ENCODE results near the gene ARMC9.
"Not testable (repeated sequence)": the region's sequence is repeated elsewhere in the genome, so short reads cannot be mapped to it uniquely, and the experiment has no call there.

Gene ARMC9

GRCh38 chr2:231343988-231344387 is 145.6 kb downstream of the ARMC9 start:
- no peak for DNase-seq

GRCh38 chr2:231344851-231345250 is 146.4 kb downstream of the ARMC9 start:
- DNase-seq, result no peak

GRCh38 chr2:231347081-231347480 is 148.7 kb downstream of the ARMC9 start:
- DNase-seq, result no peak

DNA sequence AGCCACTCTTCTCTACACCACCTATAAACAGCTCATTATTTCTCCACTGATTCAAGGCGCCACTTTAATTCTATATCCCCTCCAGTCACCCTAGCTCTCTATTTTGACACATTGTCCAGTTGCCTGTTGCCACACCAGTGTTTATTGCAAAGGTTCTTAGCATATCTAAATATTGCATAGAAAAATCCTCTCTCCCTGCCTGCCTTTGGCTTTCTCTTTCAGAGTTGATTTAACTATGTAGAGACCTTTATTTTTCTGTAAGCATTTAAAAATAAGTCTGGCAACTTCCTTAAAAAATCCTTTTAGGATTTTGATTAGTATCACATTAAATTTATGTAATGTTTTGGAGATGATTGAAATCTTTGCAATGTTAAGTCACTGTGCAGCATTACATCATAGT is 149.2 kb downstream of the ARMC9 start:
- no peak for DNase-seq

DNA sequence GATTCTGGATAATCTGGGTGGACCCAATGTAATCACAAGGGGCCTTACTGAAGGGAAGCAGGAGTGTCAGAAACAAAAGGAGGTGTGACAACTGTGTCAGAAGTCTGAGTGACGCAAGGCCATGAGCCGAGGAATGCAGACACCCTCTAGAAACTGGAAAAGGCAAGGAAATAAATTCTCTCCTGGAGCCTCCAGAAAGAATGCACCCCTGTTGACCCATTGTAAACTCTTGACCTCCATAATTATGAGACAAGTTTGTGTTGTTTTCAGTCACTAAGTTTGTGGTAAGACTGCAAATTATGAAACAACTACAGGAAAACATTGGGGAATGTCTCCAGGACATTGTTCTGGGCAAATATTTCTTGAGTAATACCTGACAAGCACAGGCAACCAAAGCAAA is 149.7 kb downstream of the ARMC9 start:
- DNase-seq, result no peak

DNA sequence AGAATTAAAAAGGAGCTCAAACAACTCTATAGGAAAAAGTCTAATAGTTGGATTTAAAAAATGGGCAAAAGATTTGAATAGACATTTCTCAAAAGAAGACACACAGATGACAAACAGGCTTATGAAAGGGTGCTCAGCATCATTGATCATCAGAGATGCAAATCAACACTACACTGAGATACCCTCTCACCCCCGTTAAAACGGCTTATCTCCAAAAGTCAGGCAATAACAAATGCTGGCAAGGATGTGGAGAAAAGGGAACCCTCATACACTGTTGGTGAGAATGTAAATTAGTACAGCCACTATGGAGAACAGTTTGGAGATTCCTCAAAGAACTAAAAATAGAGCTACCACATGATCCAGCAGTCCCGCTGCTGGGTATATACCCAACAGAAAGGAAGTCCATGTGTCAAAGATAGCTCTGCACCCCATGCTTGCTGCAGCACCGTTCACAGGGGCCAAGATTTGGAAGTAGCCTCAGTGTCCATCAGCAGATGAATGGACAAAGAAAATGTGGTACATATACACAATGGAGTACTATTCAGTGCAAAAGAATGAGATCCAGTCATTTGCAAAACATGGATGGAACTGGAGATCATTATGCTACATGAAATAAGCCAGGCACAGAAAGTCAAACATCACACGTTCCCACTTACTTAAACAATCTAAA is 150.4 kb downstream of the ARMC9 start:
- no peak for DNase-seq

GRCh38 chr2:231349374-231349735 is 150.9 kb downstream of the ARMC9 start:
- DNase-seq, result not testable (repeated sequence)

- DNase-seq, result no peak
Measured at GRCh38 chr2:231351648-231352047, 153.2 kb downstream of the ARMC9 start.

DNA sequence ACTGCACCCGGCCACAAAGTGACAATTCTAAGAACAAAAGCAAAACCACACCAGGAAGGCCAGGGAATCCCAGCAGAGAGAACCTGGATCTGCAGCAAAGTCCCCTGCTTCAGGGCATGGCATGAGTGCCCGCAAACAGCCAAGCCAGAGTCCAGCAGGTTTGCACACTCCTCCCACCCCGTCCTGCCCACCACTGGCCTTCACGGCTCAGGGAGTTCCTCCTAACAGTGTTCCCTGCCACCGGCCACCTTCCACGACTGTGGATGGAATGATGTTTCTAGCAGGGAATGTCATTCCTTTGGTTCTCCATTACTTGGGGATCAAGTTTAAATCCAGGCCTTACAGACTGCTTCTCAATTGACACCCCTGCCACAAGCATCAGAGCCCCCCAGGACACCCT is 155.0 kb downstream of the ARMC9 start:
- DNase-seq, result no peak

GRCh38 chr2:231355508-231356465 is 157.4 kb downstream of the ARMC9 start:
- no peak for DNase-seq

- DNase-seq, result no peak
Measured at GRCh38 chr2:231356466-231356844, 158.0 kb downstream of the ARMC9 start.

- no peak for DNase-seq
Measured at GRCh38 chr2:231357048-231357447, 158.6 kb downstream of the ARMC9 start.

DNA sequence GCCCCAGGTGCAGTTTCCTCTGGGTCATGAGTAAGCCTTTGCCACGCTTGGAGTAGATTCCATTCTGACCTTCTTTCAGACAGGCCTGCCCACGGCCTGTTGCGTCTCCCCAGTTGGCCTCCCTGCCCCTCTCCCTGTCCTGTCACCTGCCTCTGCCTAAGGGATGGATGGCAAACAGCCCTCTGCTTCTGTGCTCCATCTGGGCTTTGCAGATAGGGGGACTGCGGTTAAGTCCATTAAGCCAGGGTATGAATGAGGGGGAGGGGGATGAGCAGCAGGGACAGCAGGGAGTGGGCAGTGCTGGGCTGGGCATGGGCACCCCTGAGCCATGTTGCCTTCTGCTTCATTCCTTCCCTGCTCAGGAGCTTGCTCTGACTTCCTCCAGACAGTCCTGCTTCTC is 159.5 kb downstream of the ARMC9 start:
- no peak for DNase-seq

DNA sequence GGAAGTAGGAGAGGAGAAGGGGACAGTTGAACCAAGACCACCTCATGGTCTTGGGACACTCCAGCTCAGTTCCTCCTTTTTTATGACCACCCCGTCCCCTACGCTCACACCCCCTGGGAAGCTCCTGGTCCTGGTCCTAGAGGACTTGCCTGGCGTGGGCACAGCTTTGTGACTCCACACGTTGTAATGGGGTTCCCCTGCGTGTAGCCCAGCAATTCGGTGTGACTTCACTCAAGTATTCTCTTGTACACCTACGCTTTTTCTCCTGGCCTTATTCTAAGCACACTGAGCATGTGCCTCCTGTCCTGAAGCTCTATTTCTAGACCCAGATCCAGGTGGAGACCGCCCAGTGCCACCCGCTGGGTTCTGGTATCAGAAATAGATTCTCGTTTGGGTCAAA is 161.0 kb downstream of the ARMC9 start:
- DNase-seq, result no peak

GRCh38 chr2:231359948-231360347 is 161.5 kb downstream of the ARMC9 start:
- DNase-seq, result no peak

DNA sequence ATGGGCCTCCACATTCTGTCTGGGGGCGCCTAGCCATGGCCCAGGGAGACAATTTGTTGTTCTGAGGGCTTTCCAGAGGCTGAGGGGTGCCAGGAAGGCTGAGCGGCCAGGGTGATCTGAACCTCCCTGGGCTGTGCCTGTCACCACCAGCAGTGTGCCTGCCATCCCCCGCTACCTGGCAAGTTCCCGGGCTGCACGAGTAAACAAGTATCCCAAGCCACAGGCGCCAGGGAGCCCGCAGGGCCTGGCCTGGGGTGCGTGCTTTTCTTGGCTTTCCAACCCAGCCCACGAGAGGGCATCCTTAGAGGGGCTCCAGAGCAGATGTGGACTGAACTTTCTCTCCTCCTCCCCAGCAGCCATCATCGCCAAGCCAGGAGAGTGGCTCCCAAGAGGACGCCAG is 162.0 kb downstream of the ARMC9 start:
- DNase-seq, result no peak

- DNase-seq, result no peak
Measured at GRCh38 chr2:231360881-231361371, 162.5 kb downstream of the ARMC9 start.

- DNase-seq, result no peak
Measured at GRCh38 chr2:231361701-231362554, 163.5 kb downstream of the ARMC9 start.

DNA sequence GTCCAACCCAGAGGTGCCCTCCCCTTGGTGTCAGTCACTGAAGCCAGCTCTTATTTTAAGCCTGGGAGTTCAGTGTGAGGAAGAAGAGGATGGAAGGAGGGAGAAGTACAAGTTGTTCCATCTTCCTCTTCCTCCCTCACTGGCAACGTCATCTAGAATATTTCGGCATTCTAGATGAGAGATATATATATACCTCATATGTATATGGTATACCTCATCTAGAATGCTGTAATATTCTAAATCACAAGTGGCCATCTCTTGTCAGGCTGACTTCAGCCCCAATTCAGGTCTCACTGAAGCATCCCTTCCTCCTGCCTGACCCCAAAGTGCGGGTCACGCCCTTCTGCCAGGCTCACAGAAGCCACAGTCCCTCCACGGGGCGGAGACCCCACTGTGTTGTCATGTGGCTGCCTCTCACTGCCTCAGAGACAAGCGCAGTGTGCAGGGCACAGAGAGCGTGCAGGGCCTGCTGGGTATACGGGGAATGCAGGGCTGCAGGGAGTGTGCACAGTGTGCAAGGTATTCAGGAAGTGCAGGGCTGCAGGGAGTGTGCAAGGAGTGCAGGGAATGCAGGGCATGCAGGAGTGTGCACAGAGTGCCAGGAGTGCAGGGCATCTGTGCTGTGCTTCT is 164.2 kb downstream of the ARMC9 start:
- no peak for DNase-seq

- no peak for DNase-seq
Measured at GRCh38 chr2:231364061-231364460, 165.6 kb downstream of the ARMC9 start.

- DNase-seq, result no peak
Measured at GRCh38 chr2:231364961-231365810, 166.8 kb downstream of the ARMC9 start.

GRCh38 chr2:231367178-231367577 is 168.7 kb downstream of the ARMC9 start:
- no peak for DNase-seq
